ENCODE results near the gene TMEM255A. TPM values are rescaled to one million over a fixed set of nuclear protein-coding genes. Genes with fewer than 3 reads are reported as not detected.

Gene TMEM255A
- total and polyA plus RNA-seq, 2 of the 13 experiments (the other 11 are each of a cell fraction or from before 2014, with no cell fraction given), result 0.13 to 0.40 TPM

DNA sequence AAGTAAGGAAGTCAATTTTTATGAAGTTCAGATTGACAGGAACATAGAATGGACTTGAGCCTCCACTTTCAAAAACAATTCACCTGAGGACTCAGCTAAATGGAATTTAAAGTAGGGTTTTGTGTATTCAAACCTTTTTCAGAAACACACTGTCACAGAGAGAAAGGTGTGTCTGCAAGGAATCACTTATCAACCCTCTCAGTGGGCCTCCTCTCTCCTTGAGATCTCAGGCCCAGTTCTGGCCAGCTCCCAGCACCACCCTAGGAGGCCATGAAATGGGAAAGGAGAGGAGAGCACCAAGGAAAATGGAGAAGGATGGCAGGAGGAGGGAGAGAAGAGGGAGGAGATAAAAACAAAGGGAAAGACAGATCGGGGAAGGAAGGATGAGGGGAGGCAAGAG, 28.6 kb downstream of the TMEM255A start (continued):
- TF ChIP-seq, protein P1, sequence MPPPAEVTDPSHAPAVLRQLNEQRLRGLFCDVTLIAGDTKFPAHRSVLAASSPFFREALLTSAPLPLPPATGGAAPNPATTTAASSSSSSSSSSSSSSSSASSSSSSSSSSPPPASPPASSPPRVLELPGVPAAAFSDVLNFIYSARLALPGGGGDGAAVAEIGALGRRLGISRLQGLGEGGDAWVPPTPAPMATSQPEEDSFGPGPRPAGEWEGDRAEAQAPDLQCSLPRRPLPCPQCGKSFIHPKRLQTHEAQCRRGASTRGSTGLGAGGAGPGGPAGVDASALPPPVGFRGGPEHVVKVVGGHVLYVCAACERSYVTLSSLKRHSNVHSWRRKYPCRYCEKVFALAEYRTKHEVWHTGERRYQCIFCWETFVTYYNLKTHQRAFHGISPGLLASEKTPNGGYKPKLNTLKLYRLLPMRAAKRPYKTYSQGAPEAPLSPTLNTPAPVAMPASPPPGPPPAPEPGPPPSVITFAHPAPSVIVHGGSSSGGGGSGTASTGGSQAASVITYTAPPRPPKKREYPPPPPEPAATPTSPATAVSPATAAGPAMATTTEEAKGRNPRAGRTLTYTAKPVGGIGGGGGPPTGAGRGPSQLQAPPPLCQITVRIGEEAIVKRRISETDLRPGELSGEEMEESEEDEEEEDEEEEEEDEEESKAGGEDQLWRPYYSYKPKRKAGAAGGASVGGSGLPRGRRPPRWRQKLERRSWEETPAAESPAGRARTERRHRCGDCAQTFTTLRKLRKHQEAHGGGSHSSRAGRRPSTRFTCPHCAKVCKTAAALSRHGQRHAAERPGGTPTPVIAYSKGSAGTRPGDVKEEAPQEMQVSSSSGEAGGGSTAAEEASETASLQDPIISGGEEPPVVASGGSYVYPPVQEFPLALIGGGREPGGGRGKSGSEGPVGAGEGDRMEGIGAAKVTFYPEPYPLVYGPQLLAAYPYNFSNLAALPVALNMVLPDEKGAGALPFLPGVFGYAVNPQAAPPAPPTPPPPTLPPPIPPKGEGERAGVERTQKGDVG (CRISPR knock-in tag; IDR thresholded peaks at IDR 0.05; ENCODE audit: borderline replicate concordance), result no peak
- TF ChIP-seq NR2F2 (IDR thresholded peaks at IDR 0.05; ENCODE audit: borderline replicate concordance, low read depth), result no peak
- no peak for TF ChIP-seq MEIS1 (CRISPR knock-in tag; IDR thresholded peaks at IDR 0.05; ENCODE audit: borderline replicate concordance)
- TF ChIP-seq RFX5 (IDR thresholded peaks at IDR 0.05; ENCODE audit: low read depth, low read length), result no peak
- TF ChIP-seq KLF13 (CRISPR knock-in tag; IDR thresholded peaks at IDR 0.05), result no peak
- TF ChIP-seq ZBTB20 (CRISPR knock-in tag; IDR thresholded peaks at IDR 0.05; ENCODE audit: borderline replicate concordance, low read depth), result no peak
- TF ChIP-seq HMGXB3 (CRISPR knock-in tag; IDR thresholded peaks at IDR 0.05; ENCODE audit: borderline replicate concordance), result no peak
- TF ChIP-seq ZNF589 (CRISPR knock-in tag; conservative IDR thresholded peaks at IDR 0.05), result no peak
- TF ChIP-seq PATZ1 (CRISPR knock-in tag; IDR thresholded peaks at IDR 0.05), result no peak
